Bone marrow (tissue), 2 donors: ENCODE measurements around the gene LEMD1.
"Not testable (repeated sequence)": the region's sequence is repeated elsewhere in the genome, so short reads cannot be mapped to it uniquely, and the experiment has no call there.

Experiments
- DNase-seq, 2 donors: peaks; one replicate each; lab custom pipeline; 2025; lab: John Stamatoyannopoulos, UW

LEMD1 gene

DNA sequence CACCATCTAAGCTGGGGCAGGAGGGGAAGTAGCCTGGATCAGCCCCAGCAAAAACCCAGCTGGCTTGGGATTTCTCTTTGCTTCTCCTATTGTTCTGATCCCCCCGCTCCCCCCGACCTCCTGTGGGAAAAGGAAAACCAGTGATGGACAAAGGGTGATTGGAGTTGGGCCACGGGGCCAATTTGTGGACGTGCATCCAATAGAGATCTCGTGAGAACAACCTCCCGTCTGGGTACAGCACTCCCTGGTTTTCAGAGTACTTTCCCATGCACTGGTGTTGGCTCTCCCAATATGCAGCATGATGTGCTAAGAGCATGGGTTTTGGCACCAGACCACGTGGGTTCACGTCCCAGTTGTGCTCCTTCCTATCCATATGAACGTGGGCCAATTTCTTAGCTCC is 25.0 kb upstream of the LEMD1 start:
- no peak for DNase-seq

DNA sequence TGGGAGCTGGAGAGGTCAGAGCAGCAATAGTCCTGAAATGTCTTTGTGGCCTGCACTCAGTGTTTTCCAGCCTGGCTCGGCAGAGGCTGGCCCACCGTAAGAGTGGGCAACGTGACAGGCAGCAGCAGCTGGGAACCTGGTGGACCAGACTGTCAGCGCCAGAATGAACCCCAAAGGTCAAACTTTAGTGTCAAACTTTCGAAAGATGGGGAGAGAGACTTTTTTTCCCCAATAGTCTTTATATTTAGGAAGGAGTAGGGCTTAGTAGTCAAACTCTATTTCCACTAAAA is 23.7 kb upstream of the LEMD1 start:
- DNase-seq, result no peak

DNA sequence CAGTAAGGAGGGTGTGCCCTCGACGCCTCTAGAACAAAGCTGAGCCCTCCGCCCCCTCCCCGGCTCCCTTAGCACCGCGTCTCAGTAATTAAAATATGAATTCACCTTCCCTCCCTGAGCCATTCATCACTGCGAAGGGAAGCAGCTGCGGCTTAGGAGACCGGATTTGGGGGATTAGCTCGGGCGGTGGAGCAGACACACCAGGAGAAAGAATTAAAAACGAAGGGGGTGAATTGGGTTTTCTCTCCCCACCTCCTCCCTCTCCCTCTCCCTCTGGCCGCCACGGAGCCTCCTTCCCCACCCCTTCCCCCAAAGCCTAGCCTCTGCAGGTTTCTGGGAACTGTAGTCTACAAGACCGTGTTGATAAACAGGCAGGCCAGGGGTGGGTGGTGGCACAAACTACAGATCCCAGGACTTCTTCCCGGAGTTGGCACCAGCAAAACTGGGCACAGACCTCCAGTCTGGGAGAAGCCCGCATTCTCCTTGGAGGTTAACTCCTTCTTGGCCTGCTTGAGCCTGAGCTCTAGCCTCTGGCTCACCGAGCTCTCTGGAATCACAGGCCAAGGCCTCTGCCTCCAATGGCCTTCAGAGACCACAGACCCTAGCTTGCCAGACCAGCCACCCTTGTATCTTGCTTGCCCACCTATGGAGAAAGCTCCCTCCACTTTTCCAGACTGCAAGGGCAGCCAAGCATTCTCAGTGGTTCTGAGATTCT is 23.2 kb upstream of the LEMD1 start:
- no peak for DNase-seq

DNA sequence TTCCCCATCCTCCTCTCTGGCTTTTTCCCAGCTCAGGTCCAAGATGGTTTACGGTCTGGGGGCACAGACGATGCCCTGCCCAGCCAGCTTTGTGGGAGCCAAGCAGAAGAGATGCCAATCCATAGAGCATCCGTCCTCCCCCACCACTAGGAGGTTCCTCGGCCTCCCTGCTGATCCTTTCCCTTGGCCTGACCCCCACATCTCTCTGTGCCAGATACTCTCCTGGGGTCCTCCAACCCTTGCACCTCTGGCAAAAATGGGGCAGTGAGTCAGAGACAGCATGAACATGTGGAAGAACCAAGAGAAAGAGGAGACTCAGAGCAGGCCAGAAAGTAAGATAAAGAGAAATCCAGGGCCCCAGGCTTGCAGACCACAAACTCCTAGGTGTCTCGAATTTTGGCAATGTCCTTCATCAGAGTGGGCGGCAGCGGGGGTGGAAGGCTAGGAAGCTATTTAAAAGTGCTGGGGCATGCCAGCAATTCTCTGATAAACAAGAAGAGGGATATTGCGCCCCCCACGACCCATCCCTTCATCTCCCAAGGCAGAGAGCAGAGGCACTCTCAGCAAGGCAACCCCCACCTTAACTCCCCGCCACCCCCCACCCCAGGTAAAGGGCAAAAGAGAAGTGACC is 22.6 kb upstream of the LEMD1 start:
- no peak for DNase-seq

DNA sequence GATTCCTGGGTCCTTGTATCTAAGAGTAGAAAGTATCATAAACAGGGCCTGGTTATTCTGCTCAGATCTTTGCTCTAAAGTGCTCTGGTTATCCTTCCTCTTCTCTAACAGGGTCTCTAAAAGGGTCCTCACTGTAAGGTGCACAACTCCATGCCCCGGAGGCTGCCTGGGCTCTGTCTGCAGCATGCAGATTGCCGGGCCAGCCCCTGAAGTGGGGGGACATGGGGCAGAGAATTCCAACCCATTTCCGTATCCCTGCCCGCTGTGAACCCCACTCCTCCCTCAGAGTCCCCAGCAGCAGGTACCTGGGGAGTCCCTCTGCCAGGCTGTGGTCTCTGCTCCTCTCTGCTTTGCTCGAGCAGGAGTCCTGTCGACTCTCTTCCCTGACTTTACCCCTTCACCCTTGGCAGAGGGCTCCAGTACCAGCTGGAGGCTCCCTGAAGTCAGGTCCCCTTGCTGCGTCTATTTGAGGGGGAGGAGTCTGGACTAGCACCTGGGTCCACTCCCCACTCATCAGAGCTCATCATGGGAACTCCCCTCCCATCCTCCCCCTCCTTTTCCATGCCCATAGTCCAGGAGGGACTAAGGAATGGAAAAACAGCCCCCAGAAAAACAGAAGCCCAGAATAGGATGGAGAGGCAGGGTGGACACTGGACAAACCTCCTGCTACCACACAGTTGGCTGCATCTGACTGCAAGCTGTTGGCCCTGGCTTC is 21.9 kb upstream of the LEMD1 start:
- no peak for DNase-seq

DNA sequence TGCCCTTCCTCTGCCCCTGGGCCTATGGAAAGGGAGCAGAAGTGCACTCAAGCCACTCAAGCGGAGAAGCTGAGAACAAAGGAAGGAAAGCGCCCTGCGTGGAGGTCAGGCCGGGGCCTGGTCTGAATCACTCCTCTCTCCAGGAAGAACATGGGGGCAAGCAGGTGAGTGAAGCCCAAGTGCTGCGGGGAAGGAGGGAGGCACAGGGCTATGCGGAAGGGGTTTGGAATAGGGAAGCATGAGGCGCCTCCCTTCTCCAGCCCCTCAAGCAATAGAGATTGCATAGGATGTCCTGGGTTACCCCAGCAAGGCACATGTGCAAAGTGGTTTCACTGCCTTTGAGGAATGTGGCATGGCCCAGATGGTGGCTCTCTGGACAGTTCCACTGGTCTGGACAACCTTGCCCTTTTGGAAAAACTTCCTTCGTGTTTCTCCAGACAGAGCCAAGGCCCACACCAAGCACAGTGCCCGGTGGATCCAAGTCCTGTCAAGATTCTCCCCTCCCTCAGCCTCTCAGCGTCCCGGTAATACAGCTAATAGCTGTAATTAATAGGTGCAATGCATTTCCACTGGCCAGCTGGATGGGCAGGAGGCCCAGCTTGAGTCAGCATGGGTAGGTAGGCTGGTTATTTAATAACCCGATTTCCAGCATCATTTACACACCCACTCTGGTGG is 20.3 kb upstream of the LEMD1 start:
- no peak for DNase-seq

DNA sequence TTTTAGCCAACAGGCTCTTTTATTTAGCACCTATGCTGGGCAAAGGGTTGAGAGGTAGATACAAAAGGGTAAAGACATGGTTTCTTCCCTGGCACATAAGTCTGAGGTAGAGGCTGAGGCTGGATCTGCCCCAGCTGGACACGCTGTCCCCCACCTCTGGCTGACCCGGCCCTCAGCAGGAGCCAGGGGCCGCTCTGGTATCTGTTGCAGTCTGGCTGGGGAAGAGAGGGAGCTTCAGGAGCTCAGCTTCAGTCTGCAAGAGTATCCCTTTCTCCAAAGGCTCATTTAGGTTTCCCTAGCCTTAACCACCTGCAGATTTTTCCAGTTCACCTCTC is 19.8 kb upstream of the LEMD1 start:
- DNase-seq, result no peak

DNA sequence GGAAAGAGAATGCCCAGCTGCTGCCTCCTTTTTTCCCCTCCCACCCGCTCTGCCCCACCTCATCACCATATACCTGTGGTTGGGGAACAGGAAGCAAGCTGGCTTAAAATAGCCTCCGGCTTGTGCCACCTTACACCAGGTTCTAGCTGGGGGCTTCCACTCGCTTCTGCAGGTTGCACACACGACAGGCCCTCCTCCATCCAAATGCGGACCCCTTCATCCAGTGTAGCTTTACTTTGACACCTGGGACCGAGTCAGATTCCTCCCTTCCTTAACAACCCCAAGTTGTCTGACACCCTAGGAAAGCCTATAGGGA is 19.4 kb upstream of the LEMD1 start:
- DNase-seq, result no peak

DNA sequence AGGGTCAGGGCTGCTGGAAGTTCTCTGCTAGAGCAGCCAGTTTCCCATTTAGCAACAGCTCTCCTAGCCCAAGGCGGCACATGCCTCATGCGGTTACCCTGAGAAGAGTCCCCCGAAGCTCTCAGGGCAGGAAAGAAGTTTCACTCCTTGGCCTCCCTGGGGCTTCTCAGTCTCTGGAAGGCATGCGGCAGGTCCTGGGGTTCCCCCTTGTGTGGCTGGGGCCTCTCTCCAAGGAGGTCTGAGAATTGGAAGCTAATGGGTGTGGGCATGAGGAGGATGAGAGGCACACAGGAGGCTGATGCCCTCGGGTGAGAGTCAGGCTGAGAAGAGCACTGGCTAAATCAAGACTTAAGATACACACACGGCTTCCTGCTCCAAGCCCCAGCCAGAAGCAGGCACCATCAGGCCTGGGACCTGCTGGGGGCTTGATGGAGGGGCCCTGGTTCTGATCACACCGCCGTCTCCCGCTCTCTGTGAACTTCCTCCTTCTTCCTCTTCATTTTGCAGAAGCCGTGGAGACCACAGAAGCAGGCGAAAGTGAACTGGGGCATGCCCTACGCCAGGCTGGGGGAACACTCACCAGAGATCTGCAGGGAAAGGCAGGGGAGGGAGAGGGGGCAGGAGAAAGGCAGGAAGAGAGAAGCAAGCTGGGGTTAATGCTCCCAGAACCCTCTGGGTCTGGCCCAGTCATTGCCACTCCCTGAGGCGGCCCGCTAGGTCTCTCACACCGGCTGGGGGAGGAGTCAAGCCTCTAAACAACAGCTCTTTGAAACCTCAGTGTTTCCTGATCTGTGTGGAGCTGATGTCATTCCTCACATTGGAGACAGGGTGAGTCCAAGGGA is 18.8 kb upstream of the LEMD1 start:
- peak; percentile 30 to 78 for DNase-seq

DNA sequence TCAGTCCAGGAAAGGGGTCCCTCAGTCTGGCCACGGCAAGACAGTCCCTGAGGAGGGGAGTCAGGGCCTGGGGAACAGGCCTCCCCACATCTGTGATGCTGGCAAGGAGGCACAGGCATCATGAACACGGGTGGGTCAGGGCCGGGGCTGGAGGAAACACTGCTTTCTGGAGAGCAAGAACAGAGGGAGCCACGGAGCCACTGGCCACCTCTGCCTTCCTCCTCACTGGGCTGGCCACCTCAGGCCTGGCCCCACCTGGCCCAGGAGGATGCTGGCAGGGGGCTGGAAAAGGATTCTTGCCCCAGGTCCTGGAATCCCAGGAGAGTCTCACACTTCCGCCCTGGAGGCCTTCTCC is 18.2 kb upstream of the LEMD1 start:
- DNase-seq, result no peak

DNA sequence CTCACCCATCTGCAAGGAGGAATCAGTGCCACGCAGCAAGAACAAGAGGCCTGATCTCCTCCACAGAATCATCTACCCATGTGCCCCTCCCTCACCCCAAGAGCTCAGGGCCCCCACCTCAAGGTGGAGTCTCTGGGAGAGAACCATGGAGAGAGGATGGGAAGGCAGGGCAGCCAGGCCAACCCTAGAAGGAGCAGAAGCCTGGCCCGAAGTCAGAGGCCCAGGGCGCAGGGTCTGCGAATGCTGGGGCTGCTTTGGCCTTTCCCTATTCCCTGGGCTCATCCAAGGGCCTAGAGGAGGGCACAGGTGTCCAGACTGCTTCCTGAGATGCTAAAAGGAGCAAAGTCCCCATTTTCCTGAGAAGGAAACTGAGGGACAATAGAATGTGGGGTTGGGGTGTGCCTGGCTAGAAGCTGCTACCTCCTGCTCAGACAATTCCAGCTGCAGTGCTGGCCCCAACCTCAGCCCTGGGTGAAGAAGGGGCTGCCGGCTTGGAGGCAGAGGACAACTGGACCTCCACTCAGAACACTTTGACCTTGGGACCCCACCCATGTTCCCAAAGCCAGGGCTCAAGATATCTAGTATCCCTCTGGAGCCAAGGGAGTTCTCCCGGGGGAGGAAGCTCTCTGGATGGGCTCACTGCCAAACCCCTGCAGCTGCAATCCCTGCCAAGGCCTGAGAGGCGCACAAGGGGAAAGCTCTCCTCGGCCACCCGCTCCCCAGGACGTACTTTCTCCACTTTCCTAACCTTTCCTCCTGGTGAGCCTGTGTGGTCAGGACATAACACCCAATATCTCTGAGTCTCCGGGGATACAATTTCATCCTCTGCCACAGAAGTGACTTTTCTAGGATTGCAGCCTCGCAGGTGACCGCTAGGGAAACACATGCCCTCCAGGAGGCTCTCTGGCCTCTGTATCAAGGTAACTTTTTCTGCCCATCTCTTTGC is 16.6 kb upstream of the LEMD1 start:
- DNase-seq, result no peak

DNA sequence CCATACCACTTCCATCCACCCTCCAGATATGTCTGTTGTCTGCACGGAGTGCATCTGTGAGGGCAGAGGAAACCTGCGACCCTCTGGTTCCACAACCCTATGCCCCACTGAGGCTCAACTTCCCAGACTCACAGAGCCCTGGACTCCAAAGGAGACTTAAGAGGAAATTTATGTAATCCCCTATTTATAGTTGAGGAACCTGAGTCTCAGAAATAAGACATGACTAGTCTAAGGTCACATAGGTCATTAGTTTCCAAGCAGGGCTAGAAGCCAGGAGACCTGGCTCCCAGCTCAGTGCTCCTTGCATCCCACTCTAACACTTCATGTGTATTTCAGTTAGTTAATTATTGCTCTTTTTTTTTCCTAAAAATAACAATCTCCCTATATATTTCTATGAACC is 15.7 kb upstream of the LEMD1 start:
- no peak for DNase-seq

DNA sequence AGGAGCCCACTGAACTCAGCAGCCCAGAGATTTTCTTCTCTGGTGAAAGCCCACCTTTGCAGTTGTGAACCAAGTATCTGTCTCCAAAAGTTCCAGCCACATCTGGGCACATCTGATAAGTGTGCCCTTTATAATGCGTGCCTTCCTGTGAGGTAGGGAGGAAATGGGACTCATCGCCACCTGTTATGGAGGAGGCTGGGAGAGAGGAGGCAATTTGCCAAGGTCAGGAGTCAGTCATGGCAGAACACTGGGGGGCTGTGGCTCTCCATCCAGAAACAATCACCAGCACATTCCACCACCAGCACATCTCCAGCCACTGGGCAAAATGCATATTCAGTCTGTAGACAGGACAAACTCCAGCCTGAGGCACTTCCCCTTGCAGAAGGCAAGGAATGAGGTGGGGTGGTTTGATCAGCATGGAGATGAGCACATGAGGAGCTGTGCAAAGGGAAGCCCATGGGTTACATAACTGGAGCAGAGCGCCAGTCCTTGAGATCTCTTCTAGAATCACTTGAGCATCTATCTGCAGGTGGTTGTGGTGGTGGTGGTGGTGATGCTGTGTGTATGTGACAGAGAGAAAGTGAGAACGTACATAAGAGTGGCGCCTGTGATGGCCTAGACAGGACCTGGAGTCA is 15.0 kb upstream of the LEMD1 start:
- no peak for DNase-seq

DNA sequence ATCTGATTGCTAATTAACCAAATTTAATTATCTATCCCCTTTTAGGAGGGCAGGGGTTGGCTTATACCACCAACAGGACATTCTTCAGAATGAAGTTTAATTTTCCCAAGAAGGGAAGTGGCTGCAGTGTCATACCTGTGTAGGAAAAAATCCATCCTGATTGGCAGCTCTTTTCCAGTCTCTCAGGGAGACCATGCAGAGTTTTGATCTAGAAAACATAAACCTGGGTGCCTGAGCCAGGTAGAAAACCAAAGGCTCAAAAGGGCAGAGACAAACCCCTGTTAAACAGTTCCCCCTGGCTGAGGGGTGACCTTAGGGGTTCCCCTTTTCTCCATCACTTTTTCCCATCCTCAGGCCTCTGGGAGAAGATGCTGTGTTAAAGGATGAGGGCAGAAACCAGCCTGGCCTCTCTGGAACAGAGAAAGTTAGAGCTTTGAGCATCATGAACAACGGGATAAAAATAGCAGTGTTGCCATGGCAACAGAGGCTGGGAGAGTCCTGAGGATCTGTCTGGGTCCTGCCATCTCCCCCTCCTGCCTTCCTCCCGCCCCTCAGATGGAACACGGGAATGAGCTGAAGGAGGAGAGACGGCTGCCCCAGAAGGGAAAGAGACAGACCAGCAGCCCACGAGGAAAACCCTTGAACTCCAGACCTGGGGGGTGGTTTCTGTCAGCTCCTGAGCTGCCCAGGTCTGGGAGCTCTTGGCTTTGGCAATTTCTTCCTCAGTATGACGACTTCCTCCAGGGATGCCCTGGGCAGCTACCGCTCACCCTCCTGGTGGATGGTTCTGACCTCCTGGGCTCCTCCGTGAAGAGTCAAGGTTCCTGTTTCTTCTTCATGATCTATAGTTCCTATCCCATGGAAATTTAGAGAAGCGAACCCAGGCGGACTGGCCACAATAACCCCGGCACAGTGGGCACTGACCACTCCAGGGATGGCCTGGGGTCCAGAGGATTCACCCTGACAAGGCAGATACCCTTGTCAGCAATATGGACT is 14.0 kb upstream of the LEMD1 start:
- DNase-seq, result no peak

DNA sequence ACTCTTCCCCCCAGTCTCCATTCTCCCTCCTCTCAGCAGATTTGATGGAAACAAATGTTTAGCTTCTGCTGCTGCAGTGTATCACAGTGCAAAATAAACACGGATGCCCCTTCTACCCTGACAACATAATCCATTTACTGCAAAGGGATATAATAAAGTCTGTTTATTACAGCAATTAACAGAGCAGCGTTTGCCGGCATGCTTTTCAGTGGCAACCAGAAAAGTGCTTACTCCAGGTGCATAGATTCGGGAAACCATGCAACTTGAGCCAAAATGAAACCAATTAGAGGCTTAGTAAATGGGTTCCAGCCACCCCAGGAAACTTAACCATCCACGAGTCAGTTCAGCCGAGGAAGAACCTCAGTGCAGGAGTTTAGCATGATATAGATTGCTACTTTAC is 12.9 kb upstream of the LEMD1 start:
- no peak for DNase-seq

DNA sequence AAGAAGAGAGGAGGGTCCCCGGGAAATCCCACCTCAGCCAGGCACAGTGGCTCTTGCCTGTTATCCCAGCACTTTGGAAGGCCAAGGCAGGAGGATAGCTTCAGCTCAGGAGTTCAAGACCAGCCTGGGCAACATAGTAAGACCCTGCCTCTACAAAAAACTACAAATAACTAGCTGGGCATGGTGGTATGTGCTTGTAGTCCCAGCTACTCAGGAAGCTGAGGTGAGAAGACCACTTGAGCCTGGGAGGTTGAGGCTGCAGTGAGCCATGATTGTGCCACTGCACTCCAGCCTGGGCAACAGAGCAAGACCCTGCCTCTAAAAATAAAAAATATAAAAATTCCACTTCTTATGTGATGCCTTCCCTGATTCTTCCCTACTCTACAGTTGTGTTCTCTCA is 10.8 kb upstream of the LEMD1 start:
- DNase-seq, result not testable (repeated sequence)

DNA sequence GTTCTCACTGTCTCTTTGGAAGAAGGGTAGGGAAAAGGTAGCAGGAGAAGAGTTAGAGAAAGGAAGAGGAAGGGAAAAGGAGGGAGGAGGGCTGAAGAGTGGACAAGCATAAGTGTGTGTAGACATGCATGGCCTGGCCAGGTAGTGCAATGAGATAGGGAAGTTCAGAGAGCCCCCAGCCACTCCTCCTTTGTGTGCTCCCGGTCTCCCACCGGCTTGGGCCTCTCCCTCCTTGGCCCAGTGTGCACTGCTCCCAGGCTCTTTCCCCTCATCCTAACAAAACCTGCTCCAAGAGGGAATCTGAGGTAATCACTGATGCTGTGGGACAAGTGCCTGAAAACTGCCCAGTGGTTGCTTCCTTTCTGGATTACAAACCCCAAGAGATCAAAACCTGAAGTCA is 10.3 kb upstream of the LEMD1 start:
- DNase-seq, result no peak

DNA sequence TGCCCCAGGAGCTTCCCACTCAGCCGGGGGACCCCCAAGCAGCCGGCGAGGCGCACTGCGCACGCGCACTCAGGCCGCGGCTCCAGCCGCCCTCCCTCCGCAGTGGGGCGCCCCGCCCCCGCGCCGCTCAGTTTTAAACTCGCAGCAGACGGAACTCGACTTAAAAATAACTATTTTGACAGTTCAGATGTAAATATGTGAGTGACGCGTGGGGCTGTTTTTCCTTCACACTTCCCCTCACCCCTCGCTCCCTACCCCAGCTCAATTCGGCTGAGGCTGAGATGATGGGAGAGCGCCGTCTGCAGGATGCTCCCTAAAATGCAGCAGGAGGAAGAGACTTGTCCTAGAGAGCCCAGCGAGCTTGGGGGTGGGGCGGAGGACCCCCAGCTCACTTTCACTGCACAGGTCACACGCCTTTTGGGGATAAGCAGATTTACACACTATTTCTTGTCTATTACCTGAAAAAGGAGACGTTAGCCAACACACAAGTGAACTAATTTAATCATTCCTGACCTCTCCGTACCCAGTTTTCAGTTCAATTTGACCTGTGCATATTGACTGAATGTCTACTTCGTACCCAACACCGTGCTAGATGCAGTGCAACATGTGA is 8.9 kb upstream of the LEMD1 start:
- no peak for DNase-seq
